NCI-H774 (cell line): ENCODE data around the gene MIS12.

Source experiments
- DNase-seq: peaks from one replicate; lab custom pipeline; 2025; lab: John Stamatoyannopoulos, UW

MIS12 gene

GRCh38 chr17:5486206-5487124, at the start of gene MIS12:
Gene MIS12, plus strand, starts transcription at chr17:5486566. Its CDS starts 2,297 bp downstream, at chr17:5488863.
- DNase-seq: peak; percentile 91

GRCh38 chr17:5437721-5438317, 48.5 kb upstream of the MIS12 start:
- no peak for DNase-seq

- peak; percentile 76 for DNase-seq
Measured at GRCh38 chr17:5438716-5439445, 47.5 kb upstream of the MIS12 start, which contains the start of gene C1QBP. Gene C1QBP, minus strand, starts transcription at chr17:5439155. Its CDS starts 82 bp downstream, at chr17:5439073.

GRCh38 chr17:5439446-5439764, 47.0 kb upstream of the MIS12 start:
- no peak for DNase-seq

GRCh38 chr17:5443728-5444127, 42.6 kb upstream of the MIS12 start:
- DNase-seq: no peak

- DNase-seq: no peak
Measured at GRCh38 chr17:5444209-5444608, 42.2 kb upstream of the MIS12 start.

- no peak for DNase-seq
Measured at GRCh38 chr17:5446786-5447185, 39.6 kb upstream of the MIS12 start.

- no peak for DNase-seq
Measured at GRCh38 chr17:5464717-5465507, 21.5 kb upstream of the MIS12 start.

- DNase-seq: no peak
Measured at GRCh38 chr17:5466295-5466694, 20.1 kb upstream of the MIS12 start.

- DNase-seq: no peak
Measured at GRCh38 chr17:5467416-5467815, 18.9 kb upstream of the MIS12 start.

GRCh38 chr17:5468075-5468473, 18.3 kb upstream of the MIS12 start:
- no peak for DNase-seq

- DNase-seq: no peak
Measured at GRCh38 chr17:5472511-5472910, 13.9 kb upstream of the MIS12 start.

GRCh38 chr17:5473906-5474305, 12.5 kb upstream of the MIS12 start:
- no peak for DNase-seq

GRCh38 chr17:5478992-5479391, 7.4 kb upstream of the MIS12 start:
- DNase-seq: no peak

GRCh38 chr17:5480962-5481361, 5.4 kb upstream of the MIS12 start:
- no peak for DNase-seq

- no peak for DNase-seq
Measured at GRCh38 chr17:5481451-5481850, 4.9 kb upstream of the MIS12 start.

GRCh38 chr17:5485270-5486205, 828 bp upstream of the MIS12 start, which contains the start of gene DERL2:
Gene DERL2, minus strand, starts transcription at chr17:5486178. Its CDS starts 17 bp downstream, at chr17:5486161.
- no peak for DNase-seq

GRCh38 chr17:5488752-5489151, 2.4 kb downstream of the MIS12 start:
- DNase-seq: no peak

- DNase-seq: no peak
Measured at GRCh38 chr17:5492970-5493369, 6.6 kb downstream of the MIS12 start.

- DNase-seq: no peak
Measured at GRCh38 chr17:5499476-5500231, 13.3 kb downstream of the MIS12 start.
